Vagina (tissue), 2 donors: ENCODE data around the gene ALDH1B1. TPM values are rescaled to one million over a fixed set of nuclear protein-coding genes. Genes with fewer than 3 reads are reported as not detected.
"Not testable (repeated sequence)": the region's sequence is repeated elsewhere in the genome, so short reads cannot be mapped to it uniquely, and the experiment has no call there.

ENCODE experiments used
- DNase-seq, 2 donors: peaks; one replicate each; pipeline ENCODE4 v3.0.0-alpha.2; 2017; ENCODE audit errors: extremely low spot score in 2 of 2
- H3K27ac ChIP-seq: fragments of 200-600 bp; sonication (generic); one replicate; pipeline ENCODE4 v1.5.1; 2019
- H3K27me3 ChIP-seq: fragments of 200-600 bp; sonication (generic); one replicate; pipeline ENCODE4 v1.5.1; 2019
- H3K36me3 ChIP-seq, 2 donors: fragments of 200-600 bp; sonication (generic); one replicate each; pipeline ENCODE4 v1.5.1; 2017 to 2019
- H3K4me1 ChIP-seq: fragments of 200-600 bp; sonication (generic); one replicate; pipeline ENCODE4 v1.5.1; 2019
- H3K4me3 ChIP-seq, 2 donors: fragments of 200-600 bp; sonication (generic); 1 replicate in 1 of 2; 2 replicates in 1 of 2; pipeline ENCODE4 v1.5.1; 2016 to 2019
- H3K9me3 ChIP-seq: fragments of 200-600 bp; sonication (generic); one replicate; pipeline ENCODE4 v1.5.1; 2019
- CTCF ChIP-seq, 3 experiments: fragments of 450-650 bp in 2 of 3; fragments of 200-600 bp in 1 of 3; sonication (generic) in 1 of 3; IDR thresholded peaks; one replicate each; pipeline ENCODE4 v1.5.1; 2017 to 2019; ENCODE audit warnings: antibody characterized with exemption in 3 of 3, mild to moderate bottlenecking in 2 of 3, moderate library complexity in 2 of 3
- POLR2A ChIP-seq, 2 donors: fragments of 450-650 bp; IDR thresholded peaks; one replicate each; pipeline ENCODE4 v1.6.1; 2017; ENCODE audit warnings: antibody characterized with exemption in 2 of 2, mild to moderate bottlenecking in 2 of 2, moderate library complexity in 2 of 2
- POLR2AphosphoS5 ChIP-seq, 2 donors: sonication (generic); formaldehyde crosslinking; IDR thresholded peaks; one replicate each; pipeline ENCODE4 v1.9.0; 2017; ENCODE audit warnings: antibody characterized with exemption in 2 of 2, mild to moderate bottlenecking in 2 of 2, low read depth in 1 of 2; ENCODE audit not compliant: insufficient read depth in 1 of 2
- intact Hi-C: fragments of 100-400 bp; cut with DNase I; formaldehyde crosslinking; loops from one replicate; pipeline ENCODE4 v1.15.1; 2023
- total RNA-seq: library from RNA; depleted of rRNA; stranded (reverse); fragments of >200 nt; gene quantifications from one replicate; pipeline ENCODE4 v1.2.3, GENCODE V29; 2016

ALDH1B1 gene
- total RNA-seq, 1 donor from 2014 or later, result 13.3 TPM

- Histone ChIP-seq H3K4me1 (peaks cover 16% of the 10 kb centered on the region), H3K4me3 (no peak overlapping the region), H3K27me3 (no peaks in the 10 kb centered on the region), H3K9me3 (no peaks in the 10 kb centered on the region), H3K36me3 (peaks cover 0 to 14% of the 10 kb centered on the region in 2 donors), H3K27ac (no peak overlapping the region)
- no peak for DNase-seq
- TF ChIP-seq POLR2AphosphoS5 (IDR thresholded peaks at IDR 0.05; ENCODE audit: insufficient read depth in 1 of 2, low read depth in 1 of 2) (no peak), POLR2A (IDR thresholded peaks at IDR 0.05) (no peak), CTCF (IDR thresholded peaks at IDR 0.05) (no peak)
- intact Hi-C loops, result no loop called here
These were observed 3.3 kb downstream of the ALDH1B1 start for GRCh38 chr9:38395653-38396370.

GRCh38 chr9:38396371-38396671, 3.8 kb downstream of the ALDH1B1 start:
- Histone ChIP-seq H3K4me3 (no peak overlapping the region), H3K36me3 (peaks cover 0 to 14% of the 10 kb centered on the region in 2 donors), H3K27me3 (no peaks in the 10 kb centered on the region), H3K9me3 (no peaks in the 10 kb centered on the region), H3K4me1 (peaks cover 16% of the 10 kb centered on the region), H3K27ac (no peak overlapping the region)
- DNase-seq, result no peak
- no peak for TF ChIP-seq POLR2AphosphoS5 (IDR thresholded peaks at IDR 0.05; ENCODE audit: insufficient read depth in 1 of 2, low read depth in 1 of 2)
- intact Hi-C loops, result no loop called here

GRCh38 chr9:38399191-38399590, 6.7 kb downstream of the ALDH1B1 start:
- peaks cover 0 to 14% of the 10 kb centered on the region in 2 donors for H3K36me3 ChIP-seq
- H3K4me3 ChIP-seq, DNase-seq, H3K27me3 ChIP-seq, H3K9me3 ChIP-seq, H3K27ac ChIP-seq, H3K4me1 ChIP-seq, intact Hi-C loops: not testable (repeated sequence)

GRCh38 chr9:38401994-38402393, 9.5 kb downstream of the ALDH1B1 start:
- Histone ChIP-seq H3K4me3 (no peak overlapping the region), H3K27ac (no peak overlapping the region), H3K4me1 (no peaks in the 10 kb centered on the region), H3K36me3 (peaks cover 0 to under 1% of the 10 kb centered on the region in 2 donors), H3K9me3 (no peaks in the 10 kb centered on the region), H3K27me3 (no peaks in the 10 kb centered on the region)
- no peak for DNase-seq
- no peak for TF ChIP-seq POLR2A (IDR thresholded peaks at IDR 0.05)
- no peak for TF ChIP-seq POLR2AphosphoS5 (IDR thresholded peaks at IDR 0.05; ENCODE audit: insufficient read depth in 1 of 2, low read depth in 1 of 2)
- TF ChIP-seq CTCF (IDR thresholded peaks at IDR 0.05), result no peak
- intact Hi-C loops, result no loop called here

- Histone ChIP-seq H3K27me3 (no peaks in the 10 kb centered on the region), H3K4me1 (no peaks in the 10 kb centered on the region), H3K27ac (no peak overlapping the region), H3K36me3 (no peaks in the 10 kb centered on the region), H3K4me3 (no peak overlapping the region), H3K9me3 (no peaks in the 10 kb centered on the region)
- no peak for DNase-seq
- TF ChIP-seq CTCF (IDR thresholded peaks at IDR 0.05) (no peak), POLR2AphosphoS5 (IDR thresholded peaks at IDR 0.05; ENCODE audit: insufficient read depth in 1 of 2, low read depth in 1 of 2) (no peak)
- intact Hi-C loops, result no loop called here
These were observed 11.8 kb downstream of the ALDH1B1 start for GRCh38 chr9:38404314-38404713.

- H3K27ac ChIP-seq, result no peak overlapping the region
- no peak overlapping the region for H3K4me3 ChIP-seq
- no peaks in the 10 kb centered on the region for H3K27me3 ChIP-seq
- no peak for TF ChIP-seq POLR2AphosphoS5 (IDR thresholded peaks at IDR 0.05; ENCODE audit: insufficient read depth in 1 of 2, low read depth in 1 of 2)
- intact Hi-C loops, result no loop called here
- no peaks in the 10 kb centered on the region for H3K36me3 ChIP-seq
- no peak for DNase-seq
- no peaks in the 10 kb centered on the region for H3K9me3 ChIP-seq
- no peaks in the 10 kb centered on the region for H3K4me1 ChIP-seq
These were observed 13.3 kb downstream of the ALDH1B1 start for GRCh38 chr9:38405785-38406184.
